Right atrium auricular region (tissue), 2 donors: ENCODE data around the gene TRAF7. TPM values are rescaled to one million over a fixed set of nuclear protein-coding genes. Genes with fewer than 3 reads are reported as not detected.

Experiments used
- DNase-seq: peaks from one replicate; pipeline ENCODE4 v3.0.0-alpha.2; 2019; ENCODE audit warnings: low spot score
- H3K27ac ChIP-seq, 2 donors: fragments of 200-600 bp; sonication (generic); 1 replicate in 1 of 2; 2 replicates in 1 of 2; pipeline ENCODE4 v1.5.1; 2016 to 2019
- H3K27me3 ChIP-seq, 2 donors: fragments of 200-600 bp; sonication (generic); one replicate each; pipeline versions ENCODE4 v1.5.1 to v1.6.0; 2017 to 2019
- H3K36me3 ChIP-seq: fragments of 200-600 bp; sonication (generic); one replicate; pipeline ENCODE4 v1.5.1; 2016
- H3K4me1 ChIP-seq, 2 donors: fragments of 200-600 bp; sonication (generic); one replicate each; pipeline versions ENCODE4 v1.5.1 to v1.6.0; 2017 to 2019
- H3K4me3 ChIP-seq, 2 donors: fragments of 200-600 bp; sonication (generic); 1 replicate in 1 of 2; 2 replicates in 1 of 2; pipeline ENCODE4 v1.5.1; 2017 to 2019; ENCODE audit warnings: mild to moderate bottlenecking in 1 of 2, moderate library complexity in 1 of 2
- H3K9me3 ChIP-seq, 2 donors: fragments of 200-600 bp; sonication (generic); one replicate each; pipeline ENCODE4 v1.5.1; 2019
- total RNA-seq, 2 donors: library from RNA; depleted of rRNA; stranded (reverse); fragments of >200 nt; gene quantifications; one replicate each; pipeline ENCODE4 v1.1.0, GENCODE V29; 2016
- TF ChIP-seq, protein P1 (sequence below), 2 donors: fragments of 200-600 bp; sonication (generic); IDR thresholded peaks; one replicate each; pipeline ENCODE4 v1.5.1; 2019; ENCODE audit warnings: antibody characterized with exemption in 2 of 2

TRAF7 gene
- total RNA-seq, 2 donors from 2014 or later = 16.1 to 27.0 TPM

DNA sequence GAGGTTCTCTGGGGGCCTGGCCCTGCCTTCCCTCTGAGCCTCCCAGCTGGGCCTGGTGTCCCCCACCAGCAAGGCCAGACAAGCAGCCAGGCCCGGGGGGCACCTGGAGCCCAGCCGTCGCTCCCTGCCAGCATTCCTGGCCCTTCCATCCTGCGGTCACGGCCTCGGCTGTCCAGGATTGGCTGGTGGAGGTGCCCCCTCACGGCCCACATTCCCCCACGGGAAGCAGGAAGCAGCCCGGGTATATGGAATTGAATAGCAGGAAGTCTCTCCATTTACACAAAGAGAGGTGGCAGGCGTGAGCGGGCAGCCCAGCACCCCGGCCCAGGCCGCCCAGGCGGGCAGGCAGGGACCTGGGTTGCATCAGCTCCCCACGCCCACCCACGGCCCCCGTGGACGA is 14.5 kb downstream of the TRAF7 start:
- TF ChIP-seq, protein P1, sequence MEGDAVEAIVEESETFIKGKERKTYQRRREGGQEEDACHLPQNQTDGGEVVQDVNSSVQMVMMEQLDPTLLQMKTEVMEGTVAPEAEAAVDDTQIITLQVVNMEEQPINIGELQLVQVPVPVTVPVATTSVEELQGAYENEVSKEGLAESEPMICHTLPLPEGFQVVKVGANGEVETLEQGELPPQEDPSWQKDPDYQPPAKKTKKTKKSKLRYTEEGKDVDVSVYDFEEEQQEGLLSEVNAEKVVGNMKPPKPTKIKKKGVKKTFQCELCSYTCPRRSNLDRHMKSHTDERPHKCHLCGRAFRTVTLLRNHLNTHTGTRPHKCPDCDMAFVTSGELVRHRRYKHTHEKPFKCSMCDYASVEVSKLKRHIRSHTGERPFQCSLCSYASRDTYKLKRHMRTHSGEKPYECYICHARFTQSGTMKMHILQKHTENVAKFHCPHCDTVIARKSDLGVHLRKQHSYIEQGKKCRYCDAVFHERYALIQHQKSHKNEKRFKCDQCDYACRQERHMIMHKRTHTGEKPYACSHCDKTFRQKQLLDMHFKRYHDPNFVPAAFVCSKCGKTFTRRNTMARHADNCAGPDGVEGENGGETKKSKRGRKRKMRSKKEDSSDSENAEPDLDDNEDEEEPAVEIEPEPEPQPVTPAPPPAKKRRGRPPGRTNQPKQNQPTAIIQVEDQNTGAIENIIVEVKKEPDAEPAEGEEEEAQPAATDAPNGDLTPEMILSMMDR (IDR thresholded peaks at IDR 0.05) = no peak
- no peak for DNase-seq
- Histone ChIP-seq H3K4me3 (peak overlapping the region; percentile 23 to 39), H3K36me3 (peaks cover 59% of the 10 kb centered on the region), H3K4me1 (no peaks in the 10 kb centered on the region), H3K27ac (peak overlapping the region; percentile 36 to 43), H3K27me3 (no peaks in the 10 kb centered on the region), H3K9me3 (no peaks in the 10 kb centered on the region)

DNA sequence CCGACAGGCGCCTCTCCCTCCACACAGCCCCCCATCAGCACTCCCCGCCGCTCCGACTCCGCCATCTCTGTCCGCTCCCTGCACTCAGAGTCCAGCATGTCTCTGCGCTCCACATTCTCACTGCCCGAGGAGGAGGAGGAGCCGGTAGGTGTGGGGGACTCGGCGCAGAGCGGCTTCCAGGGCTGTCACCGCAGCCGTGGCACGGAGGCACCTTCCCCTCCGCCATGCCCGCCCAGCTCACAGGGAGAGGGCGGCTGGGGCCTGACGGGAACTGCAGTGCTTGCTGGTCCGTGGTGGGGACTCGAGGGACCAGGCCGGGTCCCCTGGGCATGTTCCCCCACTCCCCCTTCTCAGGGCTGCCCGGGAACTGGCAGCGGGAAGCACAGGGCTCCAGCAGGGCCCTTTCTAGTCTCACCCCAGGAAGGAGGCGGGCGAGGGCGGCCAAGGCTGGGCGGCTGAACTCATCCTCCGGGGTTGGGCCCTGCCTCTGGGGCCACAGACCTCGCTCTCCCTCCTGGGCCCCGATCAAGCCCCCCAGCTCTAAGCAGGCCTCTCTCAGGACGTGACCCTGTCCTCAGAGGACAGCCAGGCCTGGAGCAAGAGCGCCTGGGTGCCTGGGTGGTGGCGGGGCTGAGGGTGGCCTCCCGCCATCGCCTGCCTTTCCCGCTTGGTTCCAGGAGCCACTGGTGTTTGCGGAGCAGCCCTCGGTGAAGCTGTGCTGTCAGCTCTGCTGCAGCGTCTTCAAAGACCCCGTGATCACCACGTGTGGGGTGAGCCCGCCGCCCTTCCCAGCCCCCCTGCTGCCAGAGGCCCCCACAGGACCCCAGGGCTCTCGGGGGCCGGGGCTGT is 15.2 kb downstream of the TRAF7 start:
- no peak for DNase-seq
- Histone ChIP-seq H3K9me3 (no peaks in the 10 kb centered on the region), H3K27ac (peak overlapping the region; percentile 16 to 36), H3K36me3 (peaks cover 64% of the 10 kb centered on the region), H3K4me1 (no peaks in the 10 kb centered on the region), H3K27me3 (no peaks in the 10 kb centered on the region), H3K4me3 (peak overlapping the region; percentile 23 to 39)
- TF ChIP-seq, protein P1 (IDR thresholded peaks at IDR 0.05) = no peak

DNA sequence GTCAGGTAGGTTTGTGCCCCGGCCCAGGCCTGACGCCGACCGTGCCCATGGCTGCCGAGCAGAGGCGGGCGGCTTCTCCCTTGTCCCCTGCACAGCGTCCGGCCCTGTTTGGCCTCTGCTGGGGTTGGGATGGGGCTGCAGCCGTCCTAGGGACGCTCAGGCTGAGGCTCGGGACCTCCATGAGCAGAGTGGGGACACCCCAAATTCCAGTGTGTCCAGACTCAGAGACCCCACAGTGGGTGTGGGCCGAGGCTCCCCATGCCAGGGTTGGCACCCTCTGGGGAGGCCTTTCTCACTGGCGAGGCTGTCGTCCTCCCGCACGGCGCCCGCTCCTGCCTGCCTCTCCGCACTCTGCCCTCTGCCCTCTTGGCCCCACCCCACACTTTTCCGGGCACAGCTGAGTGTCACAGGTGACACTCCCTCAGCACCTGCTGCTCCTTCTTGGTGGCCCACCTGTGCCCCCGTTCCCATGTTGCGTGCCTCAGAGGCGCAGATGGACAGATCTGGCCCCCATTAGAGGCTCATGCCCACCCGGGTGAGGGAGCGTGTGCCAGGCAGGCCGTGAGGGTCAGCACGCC is 16.1 kb downstream of the TRAF7 start:
- TF ChIP-seq, protein P1 (IDR thresholded peaks at IDR 0.05) = no peak
- Histone ChIP-seq H3K4me3 (no peak overlapping the region), H3K9me3 (no peaks in the 10 kb centered on the region), H3K27ac (no peak overlapping the region), H3K36me3 (peaks cover 61% of the 10 kb centered on the region), H3K27me3 (no peaks in the 10 kb centered on the region), H3K4me1 (no peaks in the 10 kb centered on the region)
- no peak for DNase-seq

DNA sequence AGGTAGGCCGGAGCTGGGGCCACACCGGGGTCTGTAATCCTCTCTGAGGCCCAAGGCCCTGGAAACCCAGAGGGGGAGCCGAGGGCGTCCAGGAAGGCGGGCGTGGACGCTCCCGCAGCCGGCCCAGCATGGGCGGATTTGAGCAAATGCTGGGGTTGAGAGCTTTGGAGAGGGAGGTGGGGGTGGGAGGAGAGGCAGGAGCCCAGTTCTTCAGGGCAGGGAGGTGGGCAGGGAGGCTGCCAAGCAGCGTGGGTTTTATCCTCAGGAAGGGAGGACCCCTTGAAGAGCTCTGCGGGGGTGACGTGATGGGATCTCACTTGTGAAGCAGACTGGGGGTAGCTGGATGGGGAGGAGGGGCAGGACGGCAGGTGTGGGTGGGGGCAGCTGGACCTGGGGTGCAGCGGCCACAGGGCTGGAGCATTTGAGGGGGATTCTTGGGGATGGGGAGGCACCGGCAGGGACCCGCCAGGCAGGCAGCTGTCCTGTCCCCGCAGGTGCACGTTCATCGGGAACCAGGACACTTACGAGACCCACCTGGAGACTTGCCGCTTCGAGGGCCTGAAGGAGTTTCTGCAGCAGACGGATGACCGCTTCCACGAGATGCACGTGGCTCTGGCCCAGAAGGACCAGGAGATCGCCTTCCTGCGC is 17.2 kb downstream of the TRAF7 start:
- TF ChIP-seq, protein P1 (IDR thresholded peaks at IDR 0.05) = no peak
- Histone ChIP-seq H3K9me3 (no peaks in the 10 kb centered on the region), H3K4me3 (no peak overlapping the region), H3K36me3 (peaks cover 55% of the 10 kb centered on the region), H3K4me1 (no peaks in the 10 kb centered on the region), H3K27me3 (no peaks in the 10 kb centered on the region), H3K27ac (no peak overlapping the region)
- DNase-seq = no peak

DNA sequence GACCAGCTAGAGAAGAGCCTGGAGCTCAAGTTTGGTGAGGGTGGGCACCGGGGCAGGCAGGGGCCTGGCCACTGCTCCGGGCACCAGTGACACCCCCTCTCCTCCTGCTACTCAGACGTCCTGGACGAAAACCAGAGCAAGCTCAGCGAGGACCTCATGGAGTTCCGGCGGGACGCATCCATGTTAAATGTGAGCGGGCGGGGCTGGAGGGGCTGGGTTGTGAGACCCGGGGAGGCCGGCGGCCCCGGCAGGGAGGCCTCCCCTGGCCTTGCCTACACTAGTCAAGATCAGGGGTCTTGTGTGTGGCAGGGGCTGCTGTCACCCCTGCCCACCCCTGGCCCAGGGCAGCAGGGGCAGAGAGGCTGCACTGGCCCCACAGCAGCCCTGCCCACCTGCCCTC is 17.8 kb downstream of the TRAF7 start:
- Histone ChIP-seq H3K9me3 (no peaks in the 10 kb centered on the region), H3K27ac (no peak overlapping the region), H3K36me3 (peaks cover 50% of the 10 kb centered on the region), H3K27me3 (no peaks in the 10 kb centered on the region), H3K4me1 (no peaks in the 10 kb centered on the region), H3K4me3 (no peak overlapping the region)
- DNase-seq = no peak
- TF ChIP-seq, protein P1 (IDR thresholded peaks at IDR 0.05) = no peak
